ENCODE data around the gene OR7A5.

DNA sequence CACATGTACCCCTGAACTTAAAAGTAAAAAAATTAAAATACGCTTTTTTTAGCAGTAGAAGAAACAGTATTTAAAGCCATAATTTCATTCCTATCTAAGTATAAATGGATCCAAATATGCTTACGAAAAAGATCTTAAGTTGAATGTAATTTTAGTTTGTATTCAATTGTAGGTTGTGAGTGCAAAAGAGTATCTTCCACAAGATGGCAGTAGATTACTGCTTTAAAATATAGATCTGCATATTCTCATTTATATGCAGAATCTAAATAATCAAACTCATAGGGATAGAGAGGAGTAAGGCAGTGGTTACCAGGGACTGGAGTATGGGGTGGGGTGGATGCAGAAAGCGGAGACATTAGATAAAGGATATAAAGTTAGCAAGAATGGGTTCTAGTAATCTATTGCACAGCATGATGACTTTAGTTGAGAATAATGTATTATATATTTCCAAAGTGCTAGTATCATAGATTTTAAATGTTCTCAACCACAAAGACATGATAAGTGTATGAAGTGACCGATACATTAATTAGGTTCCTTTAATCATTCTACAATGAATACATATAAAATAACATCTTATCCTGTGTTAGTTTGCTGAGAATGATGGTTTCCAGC lies 36.7 kb upstream of the OR7A5 start:
- no peak for TF ChIP-seq EZH2 (IDR thresholded peaks at IDR 0.05; ENCODE audit: insufficient read depth, poor library complexity, severe bottlenecking)
- TF ChIP-seq EZH2phosphoT487 (IDR thresholded peaks at IDR 0.05; ENCODE audit: insufficient read depth, low read depth): no peak

Measured in GM23248 (cell line).